Stimulated activated CD8-positive, alpha-beta memory T cell treated with anti-CD3 and anti-CD28 coated beads, Interleukin-7, amount 100 ng/mL, for 1 hour (primary cell): ENCODE results near the gene SMIM35.

Experiments
- DNase-seq, 2 donors: peaks; one replicate each; pipeline ENCODE4 v3.0.0-alpha.2; 2020; ENCODE audit warnings: low read depth in 2 of 2

The SMIM35 gene

DNA sequence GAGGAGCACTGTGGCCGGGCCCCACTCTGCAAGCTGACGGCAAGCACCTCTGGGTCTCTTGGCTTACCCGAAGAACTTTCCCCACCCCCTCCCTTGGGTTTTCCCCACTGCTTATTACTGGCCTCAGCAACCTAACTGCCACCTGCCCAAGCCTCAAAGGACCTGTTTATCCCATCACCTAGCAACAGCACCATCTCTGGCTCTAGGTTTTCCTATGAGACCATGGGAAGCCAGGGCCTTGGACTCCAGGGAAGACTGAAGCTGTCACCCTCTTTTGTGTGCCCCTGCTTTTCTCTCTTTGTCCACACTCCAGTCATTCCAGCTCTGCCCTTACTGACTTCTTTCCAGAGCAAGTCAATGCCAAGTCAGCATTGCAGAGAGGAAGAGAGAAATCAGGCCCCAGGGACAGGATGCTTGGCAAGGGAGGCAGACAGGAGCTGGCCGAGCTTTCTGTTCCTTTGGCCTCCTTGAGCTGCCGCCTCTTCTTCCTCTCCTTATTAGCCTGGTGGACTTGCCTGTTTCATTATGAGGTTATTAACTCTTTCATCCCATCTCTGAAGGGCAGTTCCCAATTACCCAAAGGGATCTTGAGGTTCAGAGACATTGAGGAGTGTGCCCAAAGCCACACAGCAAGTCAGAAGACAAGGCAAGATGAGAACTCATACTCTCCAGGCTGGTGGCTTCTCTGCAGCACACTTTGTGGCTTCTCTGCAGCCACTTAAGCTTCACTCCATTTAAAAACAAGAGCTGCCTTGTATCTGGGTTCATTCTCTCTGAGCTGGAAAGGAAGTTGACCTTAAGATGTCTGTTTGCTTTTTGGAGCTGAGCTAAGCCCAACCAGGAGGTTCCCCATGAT lies at the start of gene SMIM35:
Gene SMIM35 (minus strand): TSS at position 51 of the 856 bp plus-strand sequence. CDS start 206 bp downstream, outside the sequence.
- DNase-seq: no peak

DNA sequence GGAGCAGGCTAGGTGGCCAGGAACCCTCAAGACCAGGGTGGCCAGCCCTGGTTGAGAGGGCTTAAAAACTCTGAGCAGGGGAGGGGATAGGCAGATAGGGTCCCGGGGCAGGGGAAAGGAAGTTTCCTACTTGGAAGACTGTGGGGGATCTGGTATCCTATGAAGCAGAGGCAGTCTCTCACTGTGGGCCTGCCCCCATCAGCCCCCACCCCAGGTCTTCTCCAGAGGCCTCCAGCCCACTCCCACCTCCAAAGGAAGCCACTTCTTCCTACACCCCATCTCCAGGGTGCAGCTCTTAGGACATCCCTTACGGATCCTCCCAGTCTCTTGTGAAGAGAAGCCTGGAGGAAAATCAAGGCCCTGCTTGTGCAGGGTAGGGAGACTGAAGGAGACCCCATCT lies 49.6 kb upstream of the SMIM35 start:
- DNase-seq: no peak

DNA sequence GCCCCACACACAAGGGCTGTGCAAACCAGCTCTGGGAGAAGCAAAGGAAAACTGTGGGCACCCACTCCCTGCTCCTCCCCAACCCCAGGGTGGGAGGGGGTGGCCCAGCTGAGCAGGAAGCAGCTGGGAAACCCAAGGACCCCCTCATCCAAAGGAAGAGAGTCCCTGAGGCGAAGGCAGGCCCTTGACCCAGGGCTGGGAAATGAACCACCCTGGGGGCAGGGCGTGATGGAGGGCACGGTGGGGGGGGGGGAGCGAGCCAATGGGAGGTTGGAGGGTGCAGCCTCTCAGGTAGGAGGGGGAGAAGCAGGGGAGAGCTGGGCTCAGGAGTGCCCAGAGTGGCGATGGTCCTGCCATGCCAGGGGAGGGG lies 49.0 kb upstream of the SMIM35 start:
- DNase-seq: no peak

DNA sequence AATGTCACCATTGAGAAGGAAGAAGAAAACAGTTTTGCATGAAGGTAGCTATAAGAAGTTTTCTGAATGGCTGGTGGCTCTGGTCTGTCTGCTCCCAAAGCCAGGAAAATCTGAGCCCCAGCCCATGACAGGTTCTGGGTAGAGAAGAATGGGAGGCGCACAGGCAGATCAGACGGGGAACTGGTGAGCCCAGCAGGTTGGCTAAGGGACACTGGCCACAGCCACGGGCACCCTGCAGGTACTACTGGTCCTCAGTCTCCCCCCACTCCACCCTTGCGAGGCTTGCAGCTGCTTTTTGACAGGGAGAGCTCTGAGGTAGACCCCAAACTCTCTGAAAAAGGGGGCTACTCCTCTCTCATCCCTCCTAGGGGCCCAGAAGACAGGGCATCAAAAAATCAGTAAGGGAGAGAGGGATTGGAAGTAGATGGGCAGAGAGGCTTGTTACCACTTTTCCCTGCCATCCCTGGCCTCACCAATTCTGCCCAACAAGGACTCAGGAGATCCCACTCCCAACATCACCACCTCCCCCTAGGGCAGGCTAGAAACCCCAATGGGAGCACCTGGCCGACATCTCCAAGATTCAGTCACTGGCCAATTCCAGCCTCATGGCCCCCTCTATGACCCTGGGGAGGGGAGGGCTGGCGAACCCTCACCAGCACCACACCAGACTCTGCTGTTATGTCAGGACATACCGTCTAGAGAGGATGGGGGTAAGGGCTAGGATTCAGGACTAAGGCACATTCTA lies 48.5 kb upstream of the SMIM35 start:
- no peak for DNase-seq

DNA sequence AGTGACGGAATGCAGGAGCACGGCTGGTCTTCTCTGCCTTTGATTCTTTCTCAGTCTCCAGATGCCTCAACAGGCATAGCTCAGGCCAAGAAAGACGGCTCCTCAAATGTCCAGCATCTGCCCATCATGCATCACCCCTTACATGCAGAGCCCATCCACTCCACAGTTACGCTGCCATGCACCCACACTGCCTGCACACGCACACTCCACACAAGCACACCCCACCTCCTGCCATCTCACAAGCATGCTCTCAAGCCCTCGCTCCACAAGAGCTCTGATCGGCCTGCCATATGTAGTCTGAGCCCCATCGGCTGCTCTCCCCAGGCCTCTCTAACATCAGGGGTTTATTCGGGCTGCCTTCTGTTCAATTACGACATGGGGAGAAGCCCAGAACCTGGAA lies 47.1 kb upstream of the SMIM35 start:
- DNase-seq: no peak

DNA sequence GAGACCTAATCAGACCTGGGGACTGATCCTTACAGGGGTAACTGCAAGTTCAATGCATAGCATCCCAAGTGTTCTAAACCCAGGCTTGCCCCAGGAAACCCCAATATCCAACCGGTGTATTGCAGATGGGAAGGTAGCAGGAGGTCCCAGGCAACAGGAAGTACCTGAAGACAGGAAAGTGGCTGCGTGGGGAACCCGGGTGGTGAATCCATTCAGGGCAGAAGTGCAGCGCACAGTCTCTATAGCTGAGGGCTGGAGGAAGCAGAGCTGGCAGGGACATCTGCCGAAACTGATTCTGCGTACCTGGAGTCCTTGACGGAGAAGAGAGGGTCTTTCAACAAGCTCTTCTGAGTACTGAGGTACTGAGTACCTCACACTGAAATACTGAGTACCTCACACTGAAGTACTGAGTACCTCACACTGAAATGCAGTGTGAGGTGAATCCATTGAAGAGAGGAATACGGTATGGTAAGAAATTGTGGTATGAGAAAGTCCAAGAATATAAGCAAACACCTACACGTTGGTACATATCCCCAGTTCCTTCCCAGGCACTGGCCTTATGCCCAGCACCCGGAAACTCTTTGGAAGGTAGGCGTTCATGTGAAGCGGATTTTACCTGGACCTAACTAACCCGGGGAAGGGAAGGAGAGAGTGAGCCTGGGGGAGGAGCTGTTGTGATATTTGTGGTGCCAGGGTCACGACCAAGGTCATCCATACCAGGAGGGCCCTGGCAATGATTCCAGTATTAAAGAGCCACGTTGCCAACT lies 45.8 kb upstream of the SMIM35 start:
- DNase-seq: no peak

DNA sequence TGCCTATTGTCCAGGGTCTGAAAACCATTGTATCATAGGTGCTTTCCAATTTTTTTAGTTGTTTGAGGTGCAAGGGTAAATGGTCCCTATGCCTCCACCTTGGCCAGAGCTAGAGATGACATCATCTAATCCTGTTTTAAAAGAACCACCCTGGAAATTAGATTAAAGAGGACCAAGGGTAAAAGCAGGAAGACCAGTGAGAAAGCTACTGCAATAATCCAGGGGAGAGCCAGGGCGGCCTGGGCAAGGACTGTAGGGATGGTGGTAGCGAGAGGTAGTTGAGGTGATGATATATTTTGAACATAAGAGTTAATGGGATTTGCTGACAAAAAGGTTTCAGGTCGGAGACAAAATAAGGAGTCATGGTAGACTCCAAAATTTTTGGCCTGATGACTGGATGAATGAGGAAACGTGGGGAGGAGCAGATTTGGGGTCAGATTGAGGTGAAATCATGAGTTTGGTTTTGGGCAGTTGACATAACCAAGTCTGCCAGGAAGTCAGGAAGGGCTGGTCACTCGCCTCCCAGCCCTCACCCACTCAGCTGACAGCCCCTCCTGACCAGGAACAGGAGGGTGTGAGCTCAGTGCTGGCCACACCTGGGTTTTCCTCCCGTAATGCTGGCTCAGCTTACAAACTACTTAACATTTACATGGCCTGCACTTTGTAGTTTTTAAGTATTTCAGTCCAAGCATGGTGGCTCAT lies 42.9 kb upstream of the SMIM35 start:
- DNase-seq: no peak

DNA sequence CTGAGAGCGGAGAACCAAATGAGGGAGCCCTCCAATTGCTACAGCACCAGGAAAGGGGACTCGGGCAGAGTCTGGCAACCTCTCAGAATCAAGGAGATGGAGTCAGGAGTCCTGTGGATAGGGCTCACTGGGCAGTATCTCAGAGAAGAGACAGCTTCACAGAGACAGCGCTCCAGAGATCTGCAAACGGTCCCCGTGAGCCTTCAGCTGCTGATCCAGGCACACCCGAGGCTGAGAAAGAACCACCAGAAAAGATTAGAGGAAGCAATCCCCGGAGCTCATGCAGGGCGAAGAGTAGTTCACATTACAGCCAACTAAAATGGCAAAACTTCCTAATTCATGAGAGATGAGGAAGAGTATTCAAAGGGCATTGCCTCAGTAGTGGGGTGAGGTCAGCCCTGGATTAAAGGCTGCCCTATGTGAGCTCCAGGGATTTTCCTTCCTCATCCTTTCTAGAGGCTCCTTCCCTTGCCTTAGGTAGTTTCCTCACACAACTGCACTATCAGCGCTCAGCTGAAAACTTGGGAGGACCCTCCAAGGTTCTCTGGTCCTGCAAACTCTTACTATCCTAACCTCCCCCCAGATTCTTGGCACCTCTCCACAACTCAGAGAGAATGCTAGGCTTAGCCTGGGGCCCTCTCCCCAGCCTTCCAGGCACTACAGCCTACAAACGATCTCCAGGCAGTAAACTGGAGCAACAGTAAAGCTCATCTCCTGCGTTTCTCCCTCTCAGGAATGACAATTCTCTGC lies 42.1 kb upstream of the SMIM35 start:
- DNase-seq: no peak

DNA sequence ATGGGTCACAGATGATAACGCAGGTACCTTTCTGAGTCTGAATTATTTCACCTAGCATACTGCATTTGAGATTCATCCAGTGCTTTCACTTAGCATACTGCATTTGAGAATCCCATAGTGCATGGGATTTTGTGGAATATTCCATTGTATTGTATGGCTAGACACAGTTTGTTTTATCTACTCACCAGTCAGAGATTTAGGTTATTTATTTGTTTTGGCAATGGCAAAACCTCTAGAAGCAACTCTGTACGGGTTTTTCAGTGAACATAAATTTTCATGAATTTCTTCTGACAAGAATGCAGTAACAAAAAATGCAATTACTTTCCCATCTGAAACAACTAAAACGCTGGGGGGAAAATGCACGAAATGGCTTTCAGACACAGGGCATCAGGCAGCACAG lies 41.5 kb upstream of the SMIM35 start:
- DNase-seq: no peak

DNA sequence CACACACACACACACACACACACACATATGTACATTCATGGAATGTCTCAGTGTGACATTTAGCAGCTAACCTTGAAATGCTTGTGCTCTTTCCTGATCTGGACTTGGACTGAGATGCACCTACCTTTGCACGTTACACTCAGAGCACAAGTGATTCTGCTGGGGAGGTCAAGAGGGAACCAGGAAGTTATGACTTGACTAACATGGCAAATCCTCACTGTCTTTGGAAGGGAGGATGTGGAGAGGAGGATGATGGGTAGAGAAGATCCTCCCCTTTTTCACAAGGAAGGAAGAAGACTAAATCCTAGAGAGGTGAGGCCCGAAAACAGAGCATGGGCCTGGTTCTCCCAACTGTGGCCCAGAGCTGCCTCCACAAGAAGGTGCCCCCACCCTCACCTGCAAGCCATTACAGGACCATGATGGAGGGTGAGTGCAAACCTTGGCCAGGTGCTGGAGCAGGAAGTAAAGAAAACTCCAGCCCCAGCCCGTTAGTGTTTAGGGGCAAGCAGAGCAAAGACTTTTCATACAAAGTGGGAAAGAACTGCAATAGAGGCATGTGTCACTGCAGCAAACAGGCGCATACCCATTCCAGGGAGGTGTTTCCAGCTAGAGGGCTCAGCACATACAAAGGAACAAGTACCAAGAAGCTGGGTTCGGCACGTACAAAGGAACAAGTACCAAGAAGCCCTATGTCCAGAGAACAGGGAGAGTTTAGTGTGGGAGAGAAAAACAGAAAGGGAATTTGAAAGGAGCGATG lies 39.5 kb upstream of the SMIM35 start:
- no peak for DNase-seq

DNA sequence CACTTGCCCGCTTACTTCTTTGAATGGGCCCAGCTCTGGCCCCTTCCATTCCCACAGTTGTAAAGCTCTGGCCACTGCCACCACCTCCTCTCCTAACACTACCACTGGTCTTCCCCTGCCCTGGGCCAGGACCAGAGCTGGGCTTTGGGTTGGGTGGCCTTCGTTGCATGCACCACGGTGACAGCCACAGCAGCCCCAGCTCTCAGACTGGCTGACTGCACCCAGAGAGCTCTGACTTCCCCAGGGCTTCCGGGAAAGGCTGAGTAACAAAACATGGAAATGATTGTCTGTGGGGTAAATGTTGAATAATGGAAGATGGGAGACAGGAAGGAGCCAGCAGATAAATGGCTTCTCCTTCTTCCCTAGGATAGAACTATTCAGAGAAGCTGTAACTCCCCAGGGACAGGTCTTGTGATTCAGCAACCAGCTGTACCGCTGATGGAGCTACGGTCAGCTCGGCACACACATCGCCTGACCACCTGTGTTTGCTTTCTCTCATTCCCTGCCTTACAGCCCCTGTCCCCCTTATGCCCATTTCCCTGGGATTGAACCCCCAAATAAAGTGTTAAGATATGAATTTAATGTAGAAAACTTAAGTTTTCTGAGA lies 38.3 kb upstream of the SMIM35 start:
- no peak for DNase-seq

DNA sequence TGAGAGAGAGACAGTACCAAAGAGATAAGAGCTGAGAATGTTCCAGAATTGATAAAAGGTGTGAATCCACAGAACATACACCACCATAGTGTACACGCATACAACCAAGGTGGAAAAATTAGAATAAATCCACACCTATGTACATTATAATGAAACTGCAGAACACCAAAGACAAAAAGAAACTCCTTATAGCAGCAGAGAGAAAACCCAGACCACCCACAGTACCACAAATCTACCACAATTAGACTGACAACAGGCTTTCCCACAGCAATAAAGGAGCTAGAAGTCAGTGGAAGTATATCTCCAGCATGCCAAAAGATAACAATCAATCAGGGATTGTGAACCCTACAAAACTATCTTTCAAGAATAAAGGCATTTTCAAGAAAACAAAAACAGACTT lies 34.0 kb upstream of the SMIM35 start:
- no peak for DNase-seq

DNA sequence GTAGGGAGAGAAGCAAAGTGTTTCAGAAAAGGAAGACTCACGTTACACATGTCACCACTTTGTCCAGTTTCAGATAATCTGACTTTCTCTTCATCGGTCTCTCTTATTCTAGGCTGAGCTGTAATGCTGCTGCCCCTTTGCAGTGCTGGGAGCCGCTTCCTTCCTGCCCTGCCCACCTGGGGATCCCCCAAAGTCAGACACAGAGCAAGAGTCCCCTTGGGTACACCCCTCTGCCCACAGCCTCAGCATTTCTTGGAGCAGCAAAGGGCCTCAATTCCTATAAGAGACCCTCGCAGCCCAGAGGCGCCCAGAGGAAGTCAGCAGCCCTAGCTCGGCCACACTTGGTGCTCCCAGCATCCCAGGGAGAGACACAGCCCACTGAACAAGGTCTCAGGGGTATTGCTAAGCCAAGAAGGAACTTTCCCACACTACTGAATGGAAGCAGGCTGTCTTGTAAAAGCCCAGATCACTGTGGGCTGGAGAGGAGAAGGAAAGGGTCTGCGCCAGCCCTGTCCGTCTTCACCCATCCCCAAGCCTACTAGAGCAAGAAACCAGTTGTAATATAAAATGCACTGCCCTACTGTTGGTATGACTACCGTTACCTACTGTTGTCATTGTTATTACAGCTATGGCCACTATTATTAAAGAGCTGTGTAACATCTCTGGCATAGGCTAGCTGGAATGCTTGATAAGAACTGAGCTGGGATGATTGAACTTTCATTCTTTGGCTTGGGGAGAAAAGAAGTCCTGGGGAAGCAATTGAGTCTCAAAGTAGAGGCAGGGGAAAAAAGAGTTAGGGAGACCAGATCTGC lies 31.2 kb upstream of the SMIM35 start:
- DNase-seq: no peak

DNA sequence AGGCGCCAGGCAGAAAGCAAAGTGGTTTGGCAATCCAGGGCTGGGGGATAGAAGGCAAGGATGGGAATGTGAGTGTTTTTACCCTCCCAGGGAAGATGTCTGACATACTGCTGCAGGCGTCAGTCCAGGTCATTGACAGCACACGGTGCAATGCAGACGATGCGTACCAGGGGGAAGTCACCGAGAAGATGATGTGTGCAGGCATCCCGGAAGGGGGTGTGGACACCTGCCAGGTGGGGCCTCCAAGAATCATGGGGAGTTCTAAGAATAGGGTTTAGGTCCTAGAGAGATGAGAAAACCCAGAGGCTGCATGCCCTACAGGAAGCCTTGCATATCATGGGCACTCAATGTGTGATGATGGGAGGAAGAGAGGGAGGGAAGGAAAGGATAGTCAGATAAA lies 28.3 kb upstream of the SMIM35 start:
- DNase-seq: no peak

DNA sequence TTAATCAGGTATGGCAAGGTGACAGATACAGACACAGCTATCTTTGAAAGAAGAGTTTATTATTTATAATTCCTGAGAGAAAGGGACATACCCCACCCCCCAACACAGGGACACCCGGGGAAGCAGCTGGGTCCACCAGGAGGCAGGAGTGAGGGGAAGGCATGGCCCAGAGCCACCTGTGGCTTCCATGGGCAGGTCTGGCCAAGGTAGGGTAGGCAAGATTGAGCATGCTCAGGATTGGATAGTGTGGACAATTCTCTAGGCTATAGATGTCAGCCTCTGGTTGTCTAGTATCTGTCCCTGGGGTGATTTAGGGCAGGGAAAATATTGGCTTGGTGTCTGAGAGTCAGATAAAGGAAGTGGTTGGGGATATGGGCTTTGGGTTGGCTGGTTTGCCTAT lies 27.5 kb upstream of the SMIM35 start:
- no peak for DNase-seq

DNA sequence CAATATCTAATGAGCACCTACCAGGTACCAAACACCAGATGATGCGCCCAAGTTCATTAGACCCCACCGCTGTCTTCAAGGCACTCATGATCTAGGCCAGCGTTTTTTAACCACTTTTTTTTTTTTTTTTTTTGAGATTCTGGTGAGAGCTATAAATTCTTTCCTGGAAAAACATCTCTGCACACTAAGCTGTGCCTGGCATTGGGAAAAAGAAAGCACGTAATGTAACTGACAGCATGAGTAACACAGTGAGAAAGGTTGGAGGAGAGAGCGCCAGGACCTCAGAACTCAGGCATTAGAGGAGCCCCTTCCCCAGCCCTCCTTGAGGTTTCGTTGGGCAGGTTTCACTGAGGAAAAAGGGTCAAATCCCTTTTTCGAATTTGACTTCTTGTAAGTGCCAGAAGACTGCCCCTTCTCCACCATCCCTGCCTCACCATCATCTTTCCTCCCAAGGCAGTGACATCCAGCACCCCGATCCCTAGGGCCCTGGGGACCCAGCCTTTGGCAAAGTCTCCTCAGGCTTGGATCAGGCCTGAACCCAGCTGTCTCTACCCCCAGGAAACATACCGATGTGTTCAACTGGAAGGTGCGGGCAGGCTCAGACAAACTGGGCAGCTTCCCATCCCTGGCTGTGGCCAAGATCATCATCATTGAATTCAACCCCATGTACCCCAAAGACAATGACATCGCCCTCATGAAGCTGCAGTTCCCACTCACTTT lies 26.1 kb upstream of the SMIM35 start:
- DNase-seq: no peak

DNA sequence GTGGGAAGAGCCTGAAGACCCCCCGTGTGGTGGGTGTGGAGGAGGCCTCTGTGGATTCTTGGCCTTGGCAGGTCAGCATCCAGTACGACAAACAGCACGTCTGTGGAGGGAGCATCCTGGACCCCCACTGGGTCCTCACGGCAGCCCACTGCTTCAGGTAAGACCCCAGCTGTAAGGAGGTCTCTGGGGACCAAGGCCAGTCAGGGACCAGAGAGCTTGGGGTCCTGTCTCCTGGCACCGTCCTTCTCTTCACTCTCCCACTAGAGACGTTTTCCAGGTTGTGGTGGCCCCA lies 24.9 kb upstream of the SMIM35 start:
- no peak for DNase-seq

DNA sequence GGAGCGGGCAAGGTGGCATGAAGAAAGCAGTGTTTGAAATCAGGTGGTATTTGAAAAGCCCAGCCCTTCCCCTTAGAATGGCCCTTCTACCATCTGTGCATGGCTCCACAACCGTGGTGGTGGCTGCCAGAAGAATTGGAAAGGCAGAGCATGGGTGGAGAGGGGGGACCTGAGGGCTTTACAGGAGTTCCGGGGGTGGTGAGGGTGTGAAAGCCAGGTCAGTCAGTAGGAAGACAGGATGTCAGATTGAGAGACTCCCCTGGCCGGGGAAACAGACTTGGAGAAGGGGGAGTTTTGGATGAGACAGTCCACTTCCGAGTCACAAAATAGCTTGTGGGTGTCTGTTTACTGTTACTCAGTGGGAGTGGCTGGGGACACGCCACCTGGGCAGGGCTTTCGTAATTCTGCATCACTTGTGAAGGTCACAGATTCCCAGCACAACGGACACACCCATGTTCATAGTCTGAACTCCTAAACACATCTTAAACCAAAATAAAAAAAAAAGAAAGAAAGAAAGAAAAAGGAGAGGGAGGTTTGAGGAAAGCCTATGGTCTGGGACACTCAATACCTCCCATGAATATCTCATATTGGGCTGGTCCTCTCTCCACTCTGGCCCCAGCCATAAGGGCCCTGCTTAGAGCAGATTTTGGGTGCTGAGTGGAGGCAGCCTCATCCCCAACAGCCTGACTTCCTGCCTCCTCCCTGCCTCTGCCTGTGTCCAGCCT lies 24.4 kb upstream of the SMIM35 start:
- no peak for DNase-seq
